CD4-positive, alpha-beta T cell treated with Interleukin-2 at 100 ng/mL for 4 hours (primary cell): ENCODE data around the gene PDZRN4.
"Not testable (repeated sequence)": the region's sequence is repeated elsewhere in the genome, so short reads cannot be mapped to it uniquely, and the experiment has no call there.

Source experiments
- DNase-seq: peaks from one replicate; pipeline ENCODE4 v3.0.0-alpha.2; 2020; ENCODE audit warnings: low spot score

The PDZRN4 gene

GRCh38 chr12:41217727-41218126 lies 29.6 kb downstream of the PDZRN4 start:
- DNase-seq, result no peak

- no peak for DNase-seq
Observed at GRCh38 chr12:41220931-41221330, 32.8 kb downstream of the PDZRN4 start.

- no peak for DNase-seq
Observed at GRCh38 chr12:41221491-41221890, 33.4 kb downstream of the PDZRN4 start.

GRCh38 chr12:41223600-41223999 lies 35.5 kb downstream of the PDZRN4 start:
- no peak for DNase-seq

- DNase-seq, result no peak
Observed at GRCh38 chr12:41224066-41224465, 35.9 kb downstream of the PDZRN4 start.

- no peak for DNase-seq
Observed at GRCh38 chr12:41225179-41225578, 37.1 kb downstream of the PDZRN4 start.

- DNase-seq, result no peak
Observed at GRCh38 chr12:41228066-41228820, 40.1 kb downstream of the PDZRN4 start.

- DNase-seq, result no peak
Observed at GRCh38 chr12:41230756-41231155, 42.6 kb downstream of the PDZRN4 start.

- no peak for DNase-seq
Observed at GRCh38 chr12:41234692-41235091, 46.6 kb downstream of the PDZRN4 start.

- DNase-seq, result no peak
Observed at GRCh38 chr12:41242603-41243002, 54.5 kb downstream of the PDZRN4 start.

- no peak for DNase-seq
Observed at GRCh38 chr12:41248391-41248790, 60.3 kb downstream of the PDZRN4 start.

- DNase-seq, result no peak
Observed at GRCh38 chr12:41250748-41251147, 62.6 kb downstream of the PDZRN4 start.

- DNase-seq, result no peak
Observed at GRCh38 chr12:41254004-41254914, 66.1 kb downstream of the PDZRN4 start.

GRCh38 chr12:41263196-41263595 lies 75.1 kb downstream of the PDZRN4 start:
- DNase-seq, result not testable (repeated sequence)

GRCh38 chr12:41264281-41264680 lies 76.2 kb downstream of the PDZRN4 start:
- DNase-seq, result no peak

GRCh38 chr12:41269056-41269455 lies 80.9 kb downstream of the PDZRN4 start:
- no peak for DNase-seq

GRCh38 chr12:41271489-41271888 lies 83.4 kb downstream of the PDZRN4 start:
- DNase-seq, result no peak

- DNase-seq, result no peak
Observed at GRCh38 chr12:41274643-41275042, 86.5 kb downstream of the PDZRN4 start.

- peak; percentile 12 for DNase-seq
Observed at GRCh38 chr12:41277100-41277945, 89.2 kb downstream of the PDZRN4 start.

- DNase-seq, result no peak
Observed at GRCh38 chr12:41277946-41278267, 89.8 kb downstream of the PDZRN4 start.

GRCh38 chr12:41280341-41281095 lies 92.4 kb downstream of the PDZRN4 start:
- not testable (repeated sequence) for DNase-seq

- not testable (repeated sequence) for DNase-seq
Observed at GRCh38 chr12:41285470-41285869, 97.3 kb downstream of the PDZRN4 start.
